Glomerular visceral epithelial cell (primary cell): ENCODE data around the gene DNAH1.
A peak's percentile ranks its signal among the peaks of the same experiment; 100 is the strongest.

ENCODE experiments used
- DNase-seq: peaks from one replicate; pipeline ENCODE4 v3.0.0-alpha.2; 2016; ENCODE audit errors: extremely low spot score

Gene DNAH1

GRCh38 chr3:52446042-52446441, 129.9 kb downstream of the DNAH1 start:
- DNase-seq = no peak

DNA sequence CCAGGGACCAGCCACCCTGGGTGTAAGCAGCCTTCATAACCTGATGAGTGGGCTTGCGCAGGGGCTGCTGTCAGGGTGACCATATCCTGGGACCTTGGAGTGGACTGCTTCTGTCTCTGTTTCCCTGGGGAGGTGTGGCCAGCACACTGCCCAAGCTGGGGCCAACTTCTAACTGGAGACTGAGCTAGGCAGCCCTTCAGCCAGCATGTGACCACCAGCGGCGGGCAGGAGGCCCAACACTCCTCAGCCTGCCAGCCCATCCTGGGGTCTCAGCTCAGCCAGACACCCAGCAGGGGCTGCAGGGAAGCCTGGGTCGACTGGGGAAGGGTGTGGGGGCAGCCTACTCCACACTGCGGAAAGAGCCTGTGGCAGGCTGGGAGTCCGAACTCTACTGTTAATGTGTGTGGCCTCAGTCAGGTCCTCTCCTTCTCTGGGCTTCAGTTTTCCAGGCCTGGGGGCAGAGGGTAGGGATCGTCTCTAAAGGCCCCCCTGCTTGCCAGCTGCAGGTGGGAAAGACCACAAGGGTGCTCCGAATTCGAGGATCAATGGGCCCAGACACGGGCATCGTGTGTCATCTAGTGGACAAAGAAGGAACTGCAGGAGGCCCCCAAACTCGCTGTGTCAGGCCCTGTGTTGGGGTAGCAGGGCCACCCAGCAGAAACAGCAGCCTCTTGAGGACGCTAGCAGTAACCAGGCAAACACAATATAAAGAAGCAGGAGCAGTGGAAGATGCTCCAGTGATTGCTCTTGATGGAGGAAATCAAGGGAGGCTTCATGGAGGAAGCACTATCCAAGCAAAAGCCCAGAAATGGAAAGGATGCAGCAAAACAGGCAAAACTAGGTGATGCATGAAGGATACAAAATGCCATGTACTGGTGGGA, 130.8 kb downstream of the DNAH1 start:
- peak; percentile 53 for DNase-seq

GRCh38 chr3:52447512-52448355, 131.6 kb downstream of the DNAH1 start:
- no peak for DNase-seq
